Psoas muscle (tissue), 8 donors: ENCODE results near the gene HOXB2. TPM values are rescaled to one million over a fixed set of nuclear protein-coding genes. Genes with fewer than 3 reads are reported as not detected.

Experiments
- ATAC-seq, 4 donors: fragments of 200-7000 bp; cut with Tn5 transposase; one replicate each; pipeline ENCODE4 v1.9.1; 2020; ENCODE audit warnings: moderate library complexity in 3 of 4, mild to moderate bottlenecking in 2 of 4
- DNase-seq, 2 donors: peaks; one replicate each; pipeline ENCODE4 v3.0.0-alpha.2; 2020
- H3K27ac ChIP-seq: fragments of 200-600 bp; one replicate; pipeline ENCODE4 v1.8.0; 2022
- H3K27me3 ChIP-seq, 3 donors: fragments of 200-600 bp in 1 of 3; one replicate each; pipeline versions ENCODE4 v1.6.1 to v1.8.0; 2013 to 2022; ENCODE audit warnings: low read length in 2 of 3, mild to moderate bottlenecking in 2 of 3, moderate library complexity in 1 of 3; ENCODE audit not compliant: insufficient read depth in 3 of 3
- H3K36me3 ChIP-seq, 2 donors: fragments of 200-600 bp in 1 of 2; one replicate each; pipeline versions ENCODE4 v1.6.1 to v1.8.0; 2013 to 2022; ENCODE audit warnings: low read depth in 1 of 2, mild to moderate bottlenecking in 1 of 2, moderate library complexity in 1 of 2; ENCODE audit not compliant: insufficient read depth in 1 of 2
- H3K4me1 ChIP-seq: fragments of 200-600 bp; one replicate; pipeline ENCODE4 v1.8.0; 2022
- H3K4me3 ChIP-seq: fragments of 200-600 bp; one replicate; pipeline ENCODE4 v1.8.0; 2022; ENCODE audit warnings: mild to moderate bottlenecking
- H3K9me3 ChIP-seq: fragments of 200-600 bp; one replicate; pipeline ENCODE4 v1.8.0; 2022
- CTCF ChIP-seq: fragments of 200-600 bp; IDR thresholded peaks from one replicate; pipeline ENCODE4 v1.8.0; 2022; ENCODE audit warnings: antibody characterized with exemption
- WGBS, 3 donors: extraction: QIAGEN DNeasy Blood & Tissue Kit; methylation state at CpG; one replicate each; pipeline versions ENCODE4 v1.1.6 to v1.1.7; 2013; 5-methylcytosine and 5-hydroxymethylcytosine counted together
- intact Hi-C, 2 donors: fragments of 100-400 bp; cut with DNase I; formaldehyde crosslinking; loops; one replicate each; pipeline versions ENCODE4 v1.11.0 to v1.14.2; 2022
- polyA plus RNA-seq, 3 donors: library from polyadenylated mRNA; stranded (reverse); fragments of 200-250 nt; gene quantifications; one replicate each; pipeline ENCODE4 v1.2.3, GENCODE V29; 2013
- total RNA-seq, 4 donors: library from RNA; stranded (reverse); fragmentation: NEBNext Ultra II Directional in 2 of 4; extraction: Animal tissue kit (Norgen Biotek cat#: 25700) in 2 of 4; gene quantifications; one replicate each; pipeline versions ENCODE4 v1.2.1 to v1.2.4, GENCODE V29; 2021 to 2023
- donor health status: healthy with polysubstance abuse.
- donor health status: DM: no; HTN: no; CAD: no; lungs with moderate emphysema.
- donor health status: Bipolar disorder and iron deficiency.
- donor health status: healthy.
- donor health status: DM: yes; HTN: yes; CAD: no.
- donor health status: DM: no; HTN: no; CAD: no.
- donor health status: DM: no; HTN: no; CAD: no.
- donor health status: DM: yes; HTN: yes; CAD: no.

HOXB2 gene
- total and polyA plus RNA-seq, 7 donors, result 3.1 to 12.9 (median 5.0) TPM

GRCh38 chr17:48543107-48543853 is 1.6 kb downstream of the HOXB2 start:
- Histone ChIP-seq H3K27me3 (peaks cover 4 to 9% (median 9%) of the 10 kb centered on the region in 3 donors), H3K9me3 (no peaks in the 10 kb centered on the region), H3K36me3 (no peaks in the 10 kb centered on the region), H3K4me1 (peaks cover 5% of the 10 kb centered on the region), H3K4me3 (peak overlapping the region; percentile 85), H3K27ac (peak overlapping the region; percentile 89)
- intact Hi-C loops, result loop anchor here in 1 of 2 donors (5.0 kb wide), 1 partner anchor 51 kb away; no protein-coding TSS in a partner anchor
- DNase-seq, result peak; percentile 62 to 73
- 0 to 1% (median 0%) methylated on average over 58 to 72 of the region's 72 CpGs for WGBS, 3 donors
- TF ChIP-seq CTCF, result peak; percentile 26
- peak; percentile 59 to 67 (median 64) for ATAC-seq

- DNase-seq (no peak), ATAC-seq (peak in 1 of 4 donors; percentile 13)
- H3K27ac ChIP-seq, result peak overlapping the region; percentile 89
- no peak for TF ChIP-seq CTCF
- H3K4me1 ChIP-seq, result peaks cover 5% of the 10 kb centered on the region
- intact Hi-C loops, result loop anchor here in 1 of 2 donors (5.0 kb wide), 1 partner anchor 50 kb away; no protein-coding TSS in a partner anchor
- no peaks in the 10 kb centered on the region for H3K36me3 ChIP-seq
- peaks cover 4 to 9% (median 9%) of the 10 kb centered on the region in 3 donors for H3K27me3 ChIP-seq
- WGBS, 3 donors, result 5 to 20% (median 7%) methylated on average over 12 of the region's 12 CpGs
- peak overlapping the region; percentile 85 for H3K4me3 ChIP-seq
- H3K9me3 ChIP-seq, result no peaks in the 10 kb centered on the region
These were observed 2.2 kb downstream of the HOXB2 start for GRCh38 chr17:48542698-48543106.

GRCh38 chr17:48542114-48542656 is 2.7 kb downstream of the HOXB2 start:
- no peak for DNase-seq
- H3K27me3 ChIP-seq, result peaks cover 4 to 9% (median 9%) of the 10 kb centered on the region in 3 donors

GRCh38 chr17:48541577-48542113 is 3.3 kb downstream of the HOXB2 start:
- ATAC-seq (peak; percentile 48 to 60 (median 54)), DNase-seq (peak; percentile 77 to 85)
- H3K4me1 ChIP-seq, result peaks cover 5% of the 10 kb centered on the region
- no peak for TF ChIP-seq CTCF
- H3K27ac ChIP-seq, result peak overlapping the region; percentile 89
- no peaks in the 10 kb centered on the region for H3K9me3 ChIP-seq
- no peaks in the 10 kb centered on the region for H3K36me3 ChIP-seq
- intact Hi-C loops, result loop anchor here in 1 of 2 donors (5.0 kb wide), 1 partner anchor 49 kb away; no protein-coding TSS in a partner anchor
- H3K4me3 ChIP-seq, result peak overlapping the region; percentile 85
- 2% methylated on average over 23 to 35 of the region's 36 CpGs for WGBS, 3 donors
- H3K27me3 ChIP-seq, result peaks cover 4 to 9% (median 9%) of the 10 kb centered on the region in 3 donors

More at GRCh38 chr17:48542114-48542656, 2.7 kb downstream of the HOXB2 start:
- peaks cover 5% of the 10 kb centered on the region for H3K4me1 ChIP-seq
- H3K9me3 ChIP-seq, result no peaks in the 10 kb centered on the region
- no peaks in the 10 kb centered on the region for H3K36me3 ChIP-seq
- intact Hi-C loops, result loop anchor here in 1 of 2 donors (5.0 kb wide), 1 partner anchor 50 kb away; no protein-coding TSS in a partner anchor
- WGBS, 3 donors, result 11 to 22% (median 12%) methylated on average over 27 of the region's 27 CpGs
- no peak for TF ChIP-seq CTCF
- peak; percentile 8 to 43 (median 36) for ATAC-seq
- H3K4me3 ChIP-seq, result peak overlapping the region; percentile 85
- peak overlapping the region; percentile 89 for H3K27ac ChIP-seq
